ENCODE results near the gene TLR10.

GRCh38 chr4:38759790-38760122, 23.0 kb downstream of the TLR10 start:
- TF ChIP-seq CTCF (IDR thresholded peaks at IDR 0.05; ENCODE audit: low read depth, low read length) (no peak), POLR2A (IDR thresholded peaks at IDR 0.05; ENCODE audit: extremely low read depth, insufficient read length) (no peak), MYC (IDR thresholded peaks at IDR 0.05; ENCODE audit: low read depth, low read length) (no peak)
- TF ChIP-seq, protein P1, sequence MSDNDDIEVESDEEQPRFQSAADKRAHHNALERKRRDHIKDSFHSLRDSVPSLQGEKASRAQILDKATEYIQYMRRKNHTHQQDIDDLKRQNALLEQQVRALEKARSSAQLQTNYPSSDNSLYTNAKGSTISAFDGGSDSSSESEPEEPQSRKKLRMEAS (IDR thresholded peaks at IDR 0.05; ENCODE audit: low read depth, low read length) = no peak

All from NB4 (cell line).